ENCODE results near the gene STX7. TPM values are rescaled to one million over a fixed set of nuclear protein-coding genes. Genes with fewer than 3 reads are reported as not detected.

STX7 gene
- total RNA-seq, 2 donors from 2014 or later, result 36.6 to 41.7 TPM

GRCh38 chr6:132401618-132402285 is 111.2 kb downstream of the STX7 start:
- peaks cover 72% of the 10 kb centered on the region for H3K27me3 Mint-ChIP-seq (ENCODE audit: insufficient read depth)
- peaks cover 18% of the 10 kb centered on the region for H3K4me1 Mint-ChIP-seq
- H3K36me3 Mint-ChIP-seq (ENCODE audit: low read depth), result no peaks in the 10 kb centered on the region
- peaks cover 3% of the 10 kb centered on the region for H3K4me1 ChIP-seq (ENCODE audit: control insufficient read depth, insufficient read depth, low read length)
- H3K9ac ChIP-seq (ENCODE audit: extremely low read depth, low read length, poor library complexity, severe bottlenecking), result no peak overlapping the region
- no peak for TF ChIP-seq CTCF (conservative IDR thresholded peaks at IDR 0.05)
- no peaks in the 10 kb centered on the region for H3K9me3 Mint-ChIP-seq
- no peak overlapping the region for H3K27ac ChIP-seq (ENCODE audit: low read depth, low read length)
- no peak overlapping the region for H3K27ac Mint-ChIP-seq
- H3K4me3 Mint-ChIP-seq, result peak overlapping the region; percentile 65
- H3K27me3 ChIP-seq (ENCODE audit: control insufficient read depth, insufficient read depth, low read length, poor library complexity, severe bottlenecking), result peaks cover 56% of the 10 kb centered on the region
- H3K9me3 ChIP-seq (ENCODE audit: control insufficient read depth, low read length), result no peaks in the 10 kb centered on the region
- H3K4me3 ChIP-seq (ENCODE audit: low read length), result peak overlapping the region; percentile 80
- H3K36me3 ChIP-seq (ENCODE audit: control insufficient read depth, insufficient read depth, low read length), result no peaks in the 10 kb centered on the region
- 17 to 28% methylated on average over 14 to 35 of the region's 35 CpGs for WGBS, 2 experiments (ENCODE audit: insufficient coverage in 1 of 2, insufficient read length in 1 of 2)
- peak; percentile 61 for DNase-seq

DNA sequence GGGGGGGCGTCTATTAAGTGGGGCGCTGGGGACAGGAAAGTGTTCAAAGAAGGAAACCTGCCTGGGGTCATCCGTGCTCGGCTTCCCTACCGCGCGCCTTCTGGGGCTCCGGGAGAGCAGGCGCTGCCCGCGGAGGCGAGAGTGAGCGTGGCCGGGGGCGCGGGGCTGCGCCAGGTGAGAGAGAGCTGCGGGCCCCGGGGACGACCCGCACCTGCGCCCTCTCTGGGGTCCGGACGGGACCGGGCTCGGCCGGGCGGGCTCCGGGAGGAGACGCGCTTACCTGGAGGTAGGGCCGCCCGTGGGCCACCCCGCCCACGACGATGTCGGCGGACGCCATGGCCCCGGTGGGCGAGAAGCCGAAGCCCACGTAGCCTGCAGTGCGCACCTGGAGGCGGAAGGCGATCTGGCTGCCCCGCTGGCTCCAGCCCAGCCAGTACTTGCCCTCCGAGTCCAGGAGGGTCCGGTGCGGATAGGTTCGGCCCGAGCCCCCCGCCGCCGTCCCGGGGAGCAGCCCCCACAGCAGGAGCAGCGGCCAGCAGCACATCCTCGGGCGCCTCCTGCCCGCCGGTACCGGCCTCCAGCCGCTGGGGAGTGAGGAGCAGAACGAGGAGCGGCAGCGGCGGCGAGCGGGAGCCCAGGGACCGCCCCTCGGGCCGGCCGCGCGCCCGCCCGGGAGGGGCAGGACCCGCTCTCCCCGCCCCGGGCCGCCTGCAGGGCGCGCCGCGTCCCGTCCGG is 111.9 kb downstream of the STX7 start, which contains the start of gene MOXD1:
Gene MOXD1 (minus strand): TSS at position 593 of the 735 bp plus-strand sequence. CDS start 49 bp downstream, at position 544.
- peak within 1 kb of the TSS; percentile 65 for H3K4me3 Mint-ChIP-seq
- no peaks in the 10 kb centered on the region for H3K36me3 Mint-ChIP-seq (ENCODE audit: low read depth)
- peak within 1 kb of the TSS; percentile 80 for H3K4me3 ChIP-seq (ENCODE audit: low read length)
- no peaks in the 10 kb centered on the region for H3K36me3 ChIP-seq (ENCODE audit: control insufficient read depth, insufficient read depth, low read length)
- H3K27me3 Mint-ChIP-seq (ENCODE audit: insufficient read depth), result peaks cover 79% of the 10 kb centered on the region
- H3K9me3 Mint-ChIP-seq, result no peaks in the 10 kb centered on the region
- H3K9ac ChIP-seq (ENCODE audit: extremely low read depth, low read length, poor library complexity, severe bottlenecking), result no peak within 1 kb of the TSS
- H3K27me3 ChIP-seq (ENCODE audit: control insufficient read depth, insufficient read depth, low read length, poor library complexity, severe bottlenecking), result peaks cover 56% of the 10 kb centered on the region
- WGBS, 2 experiments (ENCODE audit: insufficient coverage in 1 of 2, insufficient read length in 1 of 2), result 0% methylated on average over 6 to 87 of the region's 87 CpGs
- peak; percentile 88 for DNase-seq
- H3K27ac ChIP-seq (ENCODE audit: low read depth, low read length), result no peak within 1 kb of the TSS
- no peak within 1 kb of the TSS for H3K27ac Mint-ChIP-seq
- H3K4me1 Mint-ChIP-seq, result peaks cover 18% of the 10 kb centered on the region
- no peaks in the 10 kb centered on the region for H3K9me3 ChIP-seq (ENCODE audit: control insufficient read depth, low read length)
- peaks cover 3% of the 10 kb centered on the region for H3K4me1 ChIP-seq (ENCODE audit: control insufficient read depth, insufficient read depth, low read length)
- no peak for TF ChIP-seq CTCF (conservative IDR thresholded peaks at IDR 0.05)

GRCh38 chr6:132400555-132400882 is 112.4 kb downstream of the STX7 start:
- DNase-seq, result no peak
- Mint-ChIP-seq H3K4me1 (peaks cover 16% of the 10 kb centered on the region), H3K36me3 (ENCODE audit: low read depth) (no peaks in the 10 kb centered on the region), H3K27ac (no peak overlapping the region), H3K9me3 (peaks cover under 1% of the 10 kb centered on the region), H3K27me3 (ENCODE audit: insufficient read depth) (peaks cover 82% of the 10 kb centered on the region), H3K4me3 (peak overlapping the region; percentile 65)
- Histone ChIP-seq H3K4me1 (ENCODE audit: control insufficient read depth, insufficient read depth, low read length) (peaks cover 3% of the 10 kb centered on the region), H3K9me3 (ENCODE audit: control insufficient read depth, low read length) (no peaks in the 10 kb centered on the region), H3K27ac (ENCODE audit: low read depth, low read length) (no peak overlapping the region), H3K36me3 (ENCODE audit: control insufficient read depth, insufficient read depth, low read length) (no peaks in the 10 kb centered on the region), H3K4me3 (ENCODE audit: low read length) (peak overlapping the region; percentile 80), H3K27me3 (ENCODE audit: control insufficient read depth, insufficient read depth, low read length, poor library complexity, severe bottlenecking) (peaks cover 56% of the 10 kb centered on the region), H3K9ac (ENCODE audit: extremely low read depth, low read length, poor library complexity, severe bottlenecking) (no peak overlapping the region)
- no peak for TF ChIP-seq CTCF (conservative IDR thresholded peaks at IDR 0.05)
- 17 to 61% methylated on average over 2 to 11 of the region's 11 CpGs for WGBS, 2 experiments (ENCODE audit: insufficient coverage in 1 of 2, insufficient read length in 1 of 2)
